ENCODE measurements around the gene WDR91.

DNA sequence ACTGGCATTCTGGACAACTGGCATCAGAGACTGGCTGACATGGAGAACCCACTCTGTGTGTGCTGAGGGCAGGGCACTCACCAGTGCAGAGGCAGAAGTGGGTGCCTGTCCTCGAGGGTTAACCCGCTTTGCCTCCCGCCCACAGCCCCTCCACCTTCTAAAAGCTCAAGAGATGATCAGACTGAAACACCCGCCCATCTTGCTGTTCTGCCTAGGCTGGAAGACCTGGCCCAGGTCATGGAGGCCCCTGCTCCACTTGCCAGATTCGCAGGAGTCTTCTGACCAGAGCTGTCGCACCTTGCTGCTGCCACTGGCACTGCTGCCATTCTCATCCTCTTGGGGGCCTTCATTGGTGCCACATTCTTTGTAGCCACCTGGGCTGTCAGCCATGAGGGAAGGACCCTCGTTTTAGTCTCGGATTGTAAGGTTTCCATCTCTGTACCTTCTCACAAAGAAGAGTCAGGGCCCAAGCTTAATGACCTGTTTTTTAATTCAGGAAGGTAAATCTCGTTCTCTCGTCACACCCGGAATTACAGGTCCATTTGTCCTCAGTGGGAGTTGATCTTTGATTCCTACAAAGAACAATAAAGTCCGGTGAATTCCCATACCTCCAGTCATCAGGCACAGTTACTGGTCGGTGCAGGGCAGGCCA, 42.7 kb downstream of the WDR91 start:
- TF ChIP-seq CTCF (IDR thresholded peaks at IDR 0.05) (no peak), POLR2AphosphoS5 (IDR thresholded peaks at IDR 0.05) (no peak), POLR2A (IDR thresholded peaks at IDR 0.05) (no peak)

Measured in upper lobe of left lung (tissue), 4 donors.